Globus pallidus (tissue), 1 donor: ENCODE data around the gene MYO15B.
"Not testable (repeated sequence)": the region's sequence is repeated elsewhere in the genome, so short reads cannot be mapped to it uniquely, and the experiment has no call there.

ENCODE experiments used
- DNase-seq: peaks from one replicate; pipeline ENCODE4 v3.0.0-alpha.2; 2015; ENCODE audit warnings: low spot score

MYO15B gene

DNA sequence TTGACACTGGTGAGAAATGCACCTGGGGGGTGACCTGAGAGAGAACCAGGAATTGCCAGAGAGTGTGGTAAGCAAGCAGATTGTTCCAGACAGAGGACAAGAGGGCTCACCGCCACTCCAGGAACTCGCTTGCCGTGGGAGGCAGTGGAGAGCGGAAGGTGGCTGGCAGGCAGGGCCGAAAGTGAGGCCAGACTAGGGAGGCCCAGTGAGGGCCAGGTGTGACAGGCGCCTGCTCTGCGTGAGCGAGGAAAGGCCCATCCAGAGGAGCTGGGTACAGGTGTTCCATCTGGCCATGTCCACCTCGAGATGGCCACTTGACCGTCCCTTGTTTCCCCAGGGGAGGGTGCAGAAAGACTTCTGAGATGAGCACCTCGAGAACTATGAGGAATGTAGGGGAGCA lies 11.9 kb upstream of the MYO15B start:
- DNase-seq = no peak

DNA sequence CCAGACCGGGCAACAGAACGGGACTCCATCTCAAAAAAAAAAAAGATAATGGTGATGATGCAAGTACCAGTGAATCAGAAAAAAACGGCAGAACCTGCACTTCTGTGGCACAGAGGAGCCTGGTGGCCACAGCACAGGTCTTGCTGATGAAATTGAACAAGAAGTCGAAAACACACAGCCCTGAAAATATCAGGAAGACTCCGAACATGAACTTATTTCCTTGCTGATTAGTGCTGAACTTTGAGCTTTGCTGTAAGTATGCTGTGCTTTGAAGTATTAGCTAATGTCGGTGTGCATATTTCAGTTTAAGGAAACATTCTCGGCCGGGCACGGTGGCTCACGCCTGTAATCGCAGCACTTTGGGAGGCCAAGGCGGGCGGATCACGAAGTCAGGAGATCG lies 10.9 kb upstream of the MYO15B start:
- DNase-seq = no peak

DNA sequence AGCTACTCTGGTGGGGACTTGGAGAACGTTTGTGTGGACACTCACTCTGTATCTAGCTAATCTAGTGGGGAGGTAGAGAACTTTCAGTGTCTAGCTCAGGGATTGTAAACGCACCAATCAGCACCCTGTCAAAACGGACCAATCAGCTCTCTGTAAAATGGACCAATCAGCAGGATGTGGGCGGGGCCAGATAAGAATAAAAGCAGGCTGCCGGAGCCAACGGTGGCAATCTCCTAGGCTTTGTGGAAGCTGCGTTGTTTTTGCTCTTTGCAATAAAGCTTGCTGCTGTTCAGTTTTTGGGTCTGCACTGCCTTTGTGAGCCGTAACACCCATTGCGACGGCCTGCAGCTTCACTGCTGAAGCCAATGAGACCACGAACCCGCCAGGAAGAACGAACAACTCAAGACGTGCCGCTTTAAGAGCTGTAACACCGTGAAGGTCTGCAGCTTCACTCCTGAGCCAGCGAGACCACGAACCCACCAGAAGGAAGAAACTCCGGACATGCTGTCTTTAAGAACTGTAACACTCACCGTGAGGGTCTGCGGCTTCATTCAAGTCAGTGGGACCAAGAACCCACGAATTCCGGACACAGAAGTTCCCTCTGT lies 6.4 kb upstream of the MYO15B start:
- DNase-seq = not testable (repeated sequence)

DNA sequence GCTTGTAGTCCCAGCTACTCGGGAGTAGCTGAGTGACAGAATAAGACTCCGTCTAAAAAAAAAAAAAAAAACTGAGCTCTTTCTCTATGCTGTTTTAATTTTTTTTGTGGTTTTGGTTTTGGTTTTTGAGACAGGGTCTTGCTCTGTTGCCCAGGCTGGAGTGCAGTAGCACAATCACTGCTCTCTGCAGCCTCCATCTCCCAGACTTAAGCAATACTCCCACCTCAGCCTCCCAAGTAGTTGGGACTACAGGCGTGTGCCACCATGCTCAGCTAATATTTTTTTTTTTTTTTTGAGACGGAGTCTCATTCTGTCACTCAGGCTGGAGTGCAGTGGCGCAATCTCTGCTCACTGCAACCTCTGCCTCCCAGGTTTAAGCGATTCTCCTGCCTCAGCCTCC lies 4.4 kb upstream of the MYO15B start:
- DNase-seq = not testable (repeated sequence)

DNA sequence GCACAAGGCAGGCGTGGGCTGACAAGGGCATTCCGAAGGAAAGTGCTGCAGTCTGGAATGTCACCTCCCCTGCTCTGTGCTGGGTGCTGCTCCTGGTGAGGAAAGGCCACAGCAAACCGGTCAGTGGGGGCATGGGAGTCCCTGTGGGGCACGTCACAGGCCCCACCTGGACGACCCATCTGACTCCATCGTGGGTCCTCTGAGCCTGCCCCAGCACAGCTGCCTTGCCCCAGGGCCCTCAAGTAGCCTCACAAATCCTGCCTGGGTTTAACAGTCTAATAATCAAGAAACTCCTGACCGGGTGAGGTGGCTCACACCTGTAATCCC lies 2.8 kb upstream of the MYO15B start:
- DNase-seq = no peak

DNA sequence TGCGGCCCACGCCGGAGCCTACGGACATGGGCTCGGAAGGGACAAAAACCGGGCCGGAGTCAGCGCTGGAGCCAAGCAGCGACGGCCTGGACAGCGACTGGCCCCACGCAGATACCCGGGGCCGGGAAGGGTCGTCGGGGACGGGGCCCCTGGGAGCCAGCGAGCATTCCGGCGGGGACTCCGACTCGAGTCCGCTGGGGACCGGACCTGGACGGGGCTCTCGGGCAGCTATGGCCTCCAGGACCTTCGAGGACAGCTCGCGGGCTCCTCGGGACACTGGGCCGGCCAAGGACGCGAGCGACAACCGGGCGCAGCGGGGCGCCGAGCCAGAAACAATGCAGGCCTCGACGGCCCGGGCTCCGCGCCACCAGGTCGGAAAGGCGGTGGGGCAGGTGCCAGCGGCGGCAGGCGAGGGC lies 1.0 kb downstream of the MYO15B start:
- DNase-seq = peak; percentile 38

DNA sequence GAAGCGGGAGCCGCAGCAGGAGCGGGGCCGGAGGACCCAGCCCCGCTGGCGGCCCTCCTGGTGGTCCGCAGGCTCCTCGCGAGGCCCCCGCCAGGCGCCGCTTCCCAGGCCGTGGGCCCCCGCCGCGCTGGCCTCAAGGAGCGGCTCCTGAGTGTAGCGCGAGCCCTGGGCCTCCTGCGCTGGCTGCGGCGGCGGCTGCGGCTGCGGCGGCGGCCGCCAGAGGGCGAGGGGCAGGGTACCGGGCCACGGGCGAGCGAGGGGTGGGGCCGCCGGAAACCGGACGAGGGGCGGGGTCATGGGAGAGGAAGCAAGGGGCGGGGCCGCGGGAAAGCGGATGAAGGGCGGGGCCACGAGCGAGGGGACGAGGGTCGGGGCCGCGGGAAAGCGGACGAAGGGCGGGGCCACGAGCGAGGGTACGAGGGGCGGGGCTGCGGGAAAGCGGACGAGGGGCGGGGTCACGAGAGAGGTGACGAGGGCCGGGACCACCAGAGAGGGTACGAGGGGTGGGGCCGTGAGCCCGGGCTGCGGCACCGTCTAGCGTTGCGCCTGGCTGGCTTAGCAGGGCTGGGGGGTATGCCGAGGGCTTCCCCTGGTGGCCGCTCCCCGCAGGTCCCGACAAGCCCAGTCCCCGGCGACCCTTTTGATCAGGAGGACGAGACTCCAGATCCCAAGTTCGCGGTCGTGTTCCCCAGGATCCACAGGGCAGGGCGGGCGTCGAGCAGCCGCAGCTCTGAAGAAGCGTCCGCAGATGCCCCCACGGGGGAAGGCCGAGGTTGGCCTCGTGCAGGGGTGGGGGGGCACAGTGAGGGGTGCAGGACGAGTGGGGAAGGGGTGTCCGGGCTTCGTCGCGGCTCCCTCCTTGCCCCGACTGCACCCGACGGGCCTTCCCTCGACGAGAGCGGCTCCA lies 1.7 kb downstream of the MYO15B start:
- peak; percentile 89 for DNase-seq

DNA sequence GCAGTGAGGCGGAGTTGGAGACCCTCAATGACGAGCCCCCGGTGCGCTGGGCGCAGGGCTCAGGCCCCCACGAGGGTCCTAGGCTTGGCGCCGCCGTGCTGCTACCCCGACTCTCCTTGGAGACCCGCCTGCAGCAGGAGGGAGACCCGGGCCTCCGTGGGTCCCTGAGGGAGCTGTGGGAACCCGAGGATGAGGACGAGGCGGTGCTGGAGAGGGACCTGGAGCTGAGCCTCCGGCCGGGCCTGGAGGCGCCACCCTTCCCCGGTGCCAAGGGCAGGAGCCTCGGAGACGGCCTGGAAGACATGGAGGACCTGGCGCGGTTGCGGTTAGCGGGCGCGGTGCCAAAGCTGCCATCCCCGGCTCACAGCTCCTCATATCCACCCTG lies 2.3 kb downstream of the MYO15B start:
- peak; percentile 14 for DNase-seq

DNA sequence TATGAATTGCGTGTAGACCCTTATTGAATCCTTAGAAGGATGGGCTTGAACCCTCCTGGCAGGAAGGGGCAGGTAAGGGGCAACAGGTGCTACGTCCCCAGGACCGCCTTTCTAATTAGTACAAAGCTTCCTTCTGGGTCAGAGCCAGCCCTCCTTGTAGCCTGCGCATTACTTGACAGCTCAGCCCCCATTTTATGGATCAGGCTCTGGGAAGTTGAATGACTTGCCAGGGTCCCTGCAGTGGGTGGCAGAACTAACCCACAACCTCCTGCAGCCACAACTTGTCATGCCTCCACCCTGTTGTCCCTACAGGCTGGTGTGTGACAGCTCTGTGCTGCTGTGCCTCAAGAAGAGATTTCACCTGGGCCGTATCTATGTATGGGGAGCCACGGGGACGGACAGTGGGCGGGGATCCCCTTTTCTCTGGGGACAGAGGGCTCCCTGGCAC lies 2.7 kb downstream of the MYO15B start:
- DNase-seq = no peak

DNA sequence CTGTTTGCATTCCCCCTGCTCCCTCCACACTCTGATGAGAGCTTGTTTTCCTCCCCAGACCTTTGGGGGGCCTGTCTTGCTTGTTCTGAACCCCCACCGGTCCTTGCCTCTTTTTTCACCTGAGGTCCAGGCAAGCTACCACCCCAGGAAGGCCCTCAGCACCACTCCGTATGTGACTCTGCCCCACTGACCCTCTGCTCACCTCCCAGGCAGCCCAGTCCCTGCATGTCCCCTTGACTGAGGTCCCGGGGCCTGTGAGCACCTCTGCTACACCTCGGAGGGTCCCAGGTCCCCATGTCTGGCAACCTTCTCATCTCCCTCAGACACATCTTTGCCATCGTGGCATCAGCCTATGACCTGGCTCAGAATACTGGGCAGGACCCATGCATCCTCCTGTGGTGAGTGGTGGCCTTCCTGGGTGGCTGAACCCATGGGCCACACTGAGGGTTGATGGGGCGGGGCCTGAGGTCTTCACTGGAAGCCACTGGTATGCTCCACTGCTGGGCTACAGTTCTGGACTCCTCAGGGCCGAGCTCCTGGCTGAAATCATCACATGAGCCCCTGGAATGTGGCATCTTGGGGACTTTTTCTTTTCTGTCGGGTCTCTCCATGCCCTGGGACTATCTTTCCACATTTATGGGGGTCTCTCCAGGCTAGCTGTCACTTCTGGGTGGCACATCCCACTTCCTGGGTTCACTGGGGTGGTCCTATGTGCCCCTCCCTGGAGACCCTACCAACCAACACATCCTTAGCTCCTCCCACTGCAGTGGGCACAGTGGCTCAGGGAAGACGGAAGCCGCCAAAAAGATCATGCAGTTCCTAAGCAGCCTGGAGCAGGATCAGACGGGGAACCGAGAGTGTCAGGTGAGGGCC lies 3.5 kb downstream of the MYO15B start:
- no peak for DNase-seq

DNA sequence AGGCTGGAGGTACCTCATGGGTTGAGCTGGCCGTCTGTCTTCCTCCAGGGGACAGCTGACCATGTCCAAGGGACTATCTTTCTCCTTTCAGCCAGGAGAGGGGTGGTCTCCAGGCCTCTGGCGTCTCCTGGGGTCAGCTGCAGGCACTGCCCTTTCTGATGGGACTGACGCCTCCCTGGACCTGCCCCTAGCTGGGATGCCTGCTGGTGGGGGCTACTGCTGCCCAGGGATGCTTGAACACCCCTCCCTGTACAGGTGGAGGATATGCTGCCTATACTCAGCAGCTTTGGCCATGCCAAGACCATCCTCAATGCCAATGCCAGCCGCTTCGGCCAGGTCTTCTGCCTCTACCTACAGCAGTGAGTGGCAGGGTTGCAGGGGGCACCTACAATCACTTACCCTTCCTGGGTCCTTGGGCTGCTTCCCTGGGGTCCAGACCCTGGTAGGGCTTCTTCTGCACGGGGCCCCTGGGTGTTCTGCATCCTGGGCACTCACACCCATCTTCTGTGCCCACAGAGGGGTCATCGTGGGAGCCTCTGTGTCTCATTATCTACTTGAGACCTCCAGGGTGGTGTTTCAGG lies 4.2 kb downstream of the MYO15B start:
- DNase-seq = no peak

DNA sequence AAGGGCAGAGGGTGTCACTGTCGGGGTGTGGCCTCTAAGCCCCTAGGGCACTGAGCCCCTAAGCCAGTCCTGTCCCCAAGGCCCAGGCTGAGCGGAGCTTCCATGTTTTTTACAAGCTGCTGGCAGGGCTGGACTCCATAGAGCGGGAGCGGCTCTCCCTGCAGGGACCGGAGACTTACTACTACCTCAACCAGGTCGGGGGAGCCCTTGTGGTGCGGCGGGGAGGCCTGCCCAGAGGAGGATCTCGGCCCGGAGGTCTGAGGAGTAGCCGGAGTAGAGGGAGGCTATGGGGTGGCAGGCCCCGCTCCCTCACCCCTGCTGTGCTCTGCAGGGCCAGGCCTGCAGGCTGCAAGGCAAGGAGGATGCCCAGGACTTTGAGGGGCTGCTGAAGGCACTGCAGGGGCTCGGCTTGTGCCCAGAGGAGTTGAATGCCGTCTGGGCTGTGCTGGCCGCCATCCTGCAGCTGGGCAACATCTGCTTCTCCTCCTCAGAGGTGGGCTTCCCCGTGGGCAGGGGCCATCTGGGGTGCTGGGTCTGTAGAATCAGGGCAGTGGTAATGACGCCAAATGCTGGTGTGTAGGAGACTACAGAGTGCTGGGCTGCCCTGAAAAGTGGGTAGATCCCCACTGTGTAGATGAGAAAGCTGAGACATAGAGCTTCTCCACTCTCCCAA lies 4.9 kb downstream of the MYO15B start:
- no peak for DNase-seq

DNA sequence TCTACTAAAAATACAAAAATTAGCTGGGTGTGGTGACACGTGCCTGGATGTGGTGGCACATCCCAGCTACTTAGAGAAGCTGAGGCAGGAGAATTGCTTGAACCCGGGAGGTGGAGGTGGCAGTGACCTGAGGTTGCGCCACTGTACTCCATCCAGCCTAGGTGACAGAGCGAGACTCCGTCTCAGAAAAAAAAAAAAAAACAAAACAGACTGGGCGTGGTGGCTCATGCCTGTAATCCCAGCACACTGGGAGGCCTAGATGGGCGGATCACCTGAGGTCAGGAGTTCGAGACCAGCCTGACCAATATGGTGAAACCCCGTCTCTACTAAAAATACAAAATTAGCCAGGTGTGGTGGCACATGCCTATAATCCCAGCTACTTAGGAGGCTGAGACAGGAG lies 5.8 kb downstream of the MYO15B start:
- not testable (repeated sequence) for DNase-seq

DNA sequence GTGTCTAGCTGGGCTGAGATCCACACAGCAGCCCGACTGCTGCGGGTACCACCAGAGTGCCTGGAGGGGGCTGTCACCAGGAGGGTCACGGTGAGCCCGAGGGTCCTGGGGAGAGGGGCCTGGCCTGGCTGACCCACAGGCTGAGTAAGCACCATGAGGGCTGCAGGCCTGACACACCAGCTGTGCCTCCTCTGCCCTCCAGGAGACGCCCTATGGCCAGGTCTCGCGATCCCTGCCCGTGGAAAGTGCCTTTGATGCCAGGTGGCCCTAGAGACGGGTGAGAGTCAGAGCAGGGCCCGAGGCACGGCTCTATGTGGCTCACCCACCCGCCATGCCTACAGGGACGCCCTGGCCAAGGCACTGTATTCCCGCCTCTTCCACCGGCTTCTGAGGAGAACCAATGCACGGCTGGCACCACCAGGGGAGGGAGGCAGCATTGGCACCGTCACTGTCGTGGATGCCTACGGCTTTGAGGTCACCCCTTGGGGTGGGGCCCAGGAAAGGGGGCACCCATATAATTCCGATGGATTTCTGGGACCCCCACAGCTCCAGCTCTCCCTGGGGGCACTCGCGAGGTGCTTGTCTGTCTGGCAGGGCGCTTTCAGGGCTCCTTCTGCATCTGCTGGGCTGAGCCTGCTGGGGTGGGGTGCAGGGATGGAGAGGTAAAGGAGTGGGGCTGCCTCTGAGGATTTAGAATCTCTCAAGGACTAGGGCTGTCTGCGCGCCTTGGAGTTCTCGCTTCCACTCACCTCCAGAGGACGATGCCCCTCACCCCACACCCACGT lies 7.1 kb downstream of the MYO15B start:
- no peak for DNase-seq

DNA sequence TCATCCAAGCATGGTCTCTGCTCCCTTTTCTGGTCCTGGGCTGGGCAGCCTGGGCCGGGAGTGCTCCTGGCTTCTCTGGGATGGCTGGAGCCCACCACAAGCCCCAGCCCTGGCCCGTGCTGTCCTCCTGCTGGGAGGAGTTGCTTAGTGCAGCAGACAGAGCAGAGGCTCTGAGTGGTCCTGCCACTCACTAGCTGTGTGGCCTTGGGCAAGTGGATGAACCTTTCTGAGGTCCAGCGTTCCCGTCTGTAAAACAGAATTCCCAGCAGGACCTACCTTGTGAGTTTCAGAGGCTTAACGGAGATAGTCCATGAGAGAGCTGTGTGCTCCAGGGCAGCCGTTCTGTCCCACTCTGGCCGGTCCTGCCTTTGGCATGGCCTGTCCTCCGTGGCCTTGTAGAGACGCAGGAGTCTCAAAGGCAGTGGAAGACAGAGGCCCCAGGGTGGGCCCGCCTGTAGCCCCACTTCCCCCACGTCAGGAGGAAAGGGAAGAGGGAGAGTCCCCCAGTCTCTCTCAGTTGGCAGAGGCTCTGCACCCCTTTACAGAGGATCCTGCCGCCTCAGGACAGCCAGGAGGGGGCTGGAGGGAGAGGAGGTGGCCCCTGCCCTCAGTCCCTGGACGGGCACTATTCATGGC lies 7.8 kb downstream of the MYO15B start:
- DNase-seq = no peak

DNA sequence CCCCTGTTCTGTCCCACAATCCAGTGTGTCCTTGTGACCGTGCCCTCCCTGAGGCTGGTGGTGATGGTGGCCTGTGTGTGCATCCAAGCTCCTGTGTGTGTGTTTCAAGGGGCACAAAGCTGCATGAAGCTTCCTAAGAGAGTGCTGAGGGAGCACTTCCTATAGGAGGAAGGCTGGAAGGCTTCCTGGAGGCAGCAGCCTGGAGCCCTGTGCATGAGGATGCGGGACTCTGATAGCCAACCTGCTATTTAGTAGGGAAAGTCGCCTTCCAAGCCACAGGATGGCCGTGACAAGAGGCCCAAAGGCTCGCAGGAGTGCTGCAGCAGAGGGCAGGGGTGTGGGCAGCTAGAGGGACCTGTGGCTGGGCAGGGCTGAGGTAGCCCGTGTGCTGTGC lies 8.3 kb downstream of the MYO15B start:
- no peak for DNase-seq

DNA sequence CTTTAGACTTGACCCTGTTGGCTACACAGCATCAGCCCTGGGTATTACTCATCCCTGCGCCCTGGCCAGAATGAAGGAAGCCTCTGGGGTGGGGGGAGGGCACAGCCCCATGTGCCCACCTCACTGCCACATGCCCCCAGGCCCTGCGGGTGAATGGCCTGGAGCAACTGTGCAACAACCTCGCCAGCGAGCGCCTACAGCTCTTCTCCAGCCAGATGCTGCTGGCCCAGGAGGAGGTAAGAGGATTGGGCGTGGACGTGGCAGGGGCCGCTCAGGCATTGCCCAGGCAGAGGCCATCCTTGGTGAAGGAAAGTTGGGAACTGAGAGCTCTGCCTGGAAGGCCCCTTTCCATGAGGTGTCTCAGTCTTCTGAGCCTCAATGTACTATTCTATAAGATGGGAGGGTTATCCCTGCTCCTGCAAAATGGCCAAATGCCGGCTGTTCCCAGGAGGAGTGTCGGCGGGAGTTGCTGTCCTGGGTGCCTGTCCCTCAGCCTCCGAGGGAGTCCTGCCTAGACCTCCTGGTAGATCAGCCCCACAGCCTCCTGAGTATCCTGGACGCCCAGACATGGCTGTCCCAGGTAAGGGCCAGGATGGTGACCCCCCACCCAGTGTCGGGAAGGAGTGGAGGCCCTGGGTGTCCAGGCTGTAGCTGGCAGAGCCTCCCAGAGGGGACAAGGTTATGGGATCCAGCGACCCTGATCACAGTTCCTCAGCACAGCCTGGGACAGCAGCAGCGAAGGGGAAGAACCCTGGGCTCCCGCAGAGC lies 8.9 kb downstream of the MYO15B start:
- no peak for DNase-seq

DNA sequence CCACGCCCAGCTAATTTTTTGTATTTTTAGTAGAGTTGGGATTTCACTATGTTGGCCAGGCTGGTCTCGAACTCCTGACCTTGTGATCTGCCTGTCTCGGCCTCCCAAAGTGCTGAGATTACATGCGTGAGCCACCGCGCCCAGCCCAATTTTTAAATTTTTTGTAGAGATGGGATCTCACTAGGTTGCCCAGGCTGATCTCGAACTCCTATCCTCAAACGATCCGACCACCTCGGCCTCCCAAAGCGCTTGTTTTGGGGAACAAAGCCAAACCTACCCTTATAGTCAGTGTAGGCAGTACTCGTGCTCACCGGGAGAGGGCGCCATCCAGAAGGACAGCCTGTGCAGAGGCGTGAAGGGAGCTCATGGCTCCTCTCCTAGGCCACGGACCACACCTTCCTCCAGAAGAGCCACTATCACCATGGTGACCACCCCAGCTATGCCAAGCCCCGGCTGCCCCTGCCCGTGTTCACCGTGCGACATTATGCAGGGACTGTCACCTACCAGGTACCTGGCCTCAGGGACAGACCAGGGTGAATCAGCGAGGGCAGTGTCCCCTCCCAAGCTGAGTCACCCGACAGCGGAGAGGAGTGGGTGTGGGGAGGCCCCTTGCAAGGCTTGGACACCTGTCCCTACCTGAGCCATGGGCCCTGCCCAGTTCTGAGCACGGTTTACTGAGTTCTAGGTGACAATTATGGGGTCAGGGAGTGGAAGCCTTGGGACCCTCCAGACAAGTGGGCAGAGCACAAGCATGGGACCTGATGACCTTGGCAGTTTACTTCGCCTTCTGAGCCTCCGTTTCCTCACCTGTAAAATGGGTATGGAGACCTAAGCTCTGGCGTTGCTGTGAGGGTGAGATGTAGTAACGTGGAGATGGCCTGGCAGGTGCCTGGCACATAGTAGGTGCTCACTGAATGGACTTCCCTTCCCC lies 13.7 kb downstream of the MYO15B start:
- DNase-seq = peak; percentile 29

DNA sequence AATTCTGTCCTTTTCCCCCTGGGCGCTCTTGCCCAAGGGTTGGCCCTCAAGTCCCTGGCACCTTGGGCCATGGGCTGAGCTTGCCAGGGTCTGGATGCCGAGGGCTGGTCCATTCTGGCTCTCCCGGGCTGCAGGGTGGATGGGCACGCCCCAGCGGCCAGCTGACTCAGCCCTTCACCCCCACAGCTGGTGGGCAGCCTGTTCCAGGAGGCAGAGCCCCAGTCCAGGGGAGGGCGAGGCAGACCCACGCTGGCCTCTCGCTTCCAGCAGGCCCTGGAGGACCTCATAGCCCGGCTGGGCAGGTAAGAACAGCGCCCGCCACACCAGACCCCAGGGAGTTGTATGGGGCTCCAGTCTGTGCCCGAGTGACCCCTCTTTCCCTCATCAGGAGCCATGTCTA lies 15.0 kb downstream of the MYO15B start:
- no peak for DNase-seq
